ENCODE measurements around the gene OR6B2.

The OR6B2 gene

GRCh38 chr2:240070907-240071306 lies 40.7 kb upstream of the OR6B2 start:
- Histone ChIP-seq H3K79me2 (ENCODE audit: low read length) (no peaks in the 10 kb centered on the region), H3K9me3 (ENCODE audit: insufficient read depth, low read length) (no peaks in the 10 kb centered on the region), H3K27ac (ENCODE audit: low read length) (no peak overlapping the region), H2AFZ (ENCODE audit: low read depth, low read length) (no peak overlapping the region), H3K36me3 (replicated peaks; ENCODE audit: low read depth, low read length) (no peaks in the 10 kb centered on the region), H3K4me3 (ENCODE audit: low read length) (no peak overlapping the region), H3K27me3 (ENCODE audit: low read depth, low read length) (no peaks in the 10 kb centered on the region), H3K9ac (ENCODE audit: low read length) (no peak overlapping the region), H3K4me2 (ENCODE audit: low read length) (no peak overlapping the region), H4K20me1 (ENCODE audit: insufficient read depth, low read length) (no peaks in the 10 kb centered on the region), H3K4me1 (ENCODE audit: low read length) (no peaks in the 10 kb centered on the region)
- no peak for TF ChIP-seq EZH2phosphoT487 (IDR thresholded peaks at IDR 0.05; ENCODE audit: low read depth)
- TF ChIP-seq, protein P1, sequence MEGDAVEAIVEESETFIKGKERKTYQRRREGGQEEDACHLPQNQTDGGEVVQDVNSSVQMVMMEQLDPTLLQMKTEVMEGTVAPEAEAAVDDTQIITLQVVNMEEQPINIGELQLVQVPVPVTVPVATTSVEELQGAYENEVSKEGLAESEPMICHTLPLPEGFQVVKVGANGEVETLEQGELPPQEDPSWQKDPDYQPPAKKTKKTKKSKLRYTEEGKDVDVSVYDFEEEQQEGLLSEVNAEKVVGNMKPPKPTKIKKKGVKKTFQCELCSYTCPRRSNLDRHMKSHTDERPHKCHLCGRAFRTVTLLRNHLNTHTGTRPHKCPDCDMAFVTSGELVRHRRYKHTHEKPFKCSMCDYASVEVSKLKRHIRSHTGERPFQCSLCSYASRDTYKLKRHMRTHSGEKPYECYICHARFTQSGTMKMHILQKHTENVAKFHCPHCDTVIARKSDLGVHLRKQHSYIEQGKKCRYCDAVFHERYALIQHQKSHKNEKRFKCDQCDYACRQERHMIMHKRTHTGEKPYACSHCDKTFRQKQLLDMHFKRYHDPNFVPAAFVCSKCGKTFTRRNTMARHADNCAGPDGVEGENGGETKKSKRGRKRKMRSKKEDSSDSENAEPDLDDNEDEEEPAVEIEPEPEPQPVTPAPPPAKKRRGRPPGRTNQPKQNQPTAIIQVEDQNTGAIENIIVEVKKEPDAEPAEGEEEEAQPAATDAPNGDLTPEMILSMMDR (IDR thresholded peaks at IDR 0.05; ENCODE audit: low read depth, low read length), result no peak

DNA sequence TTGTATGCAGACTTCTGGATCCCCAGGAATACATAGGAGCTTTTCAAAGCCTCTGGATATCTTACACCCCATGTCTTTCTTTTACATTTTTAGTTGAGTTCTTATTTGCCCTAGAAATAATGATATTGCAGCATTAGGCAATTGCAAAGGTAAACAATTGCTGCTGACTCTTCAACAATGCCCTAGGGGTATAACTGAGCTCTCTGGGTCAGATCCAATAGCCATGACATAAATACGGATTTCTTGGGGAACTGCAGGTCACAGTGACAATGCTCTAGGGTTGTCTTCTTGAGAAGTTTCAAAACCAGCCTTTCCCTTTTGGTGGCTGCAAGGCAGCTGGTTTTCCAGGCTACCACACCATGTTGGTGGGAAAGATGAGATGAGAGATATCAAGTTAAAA lies 39.6 kb upstream of the OR6B2 start:
- no peaks in the 10 kb centered on the region for H3K4me1 ChIP-seq (ENCODE audit: low read length)
- H3K79me2 ChIP-seq (ENCODE audit: low read length), result no peaks in the 10 kb centered on the region
- no peaks in the 10 kb centered on the region for H3K27me3 ChIP-seq (ENCODE audit: low read depth, low read length)
- H4K20me1 ChIP-seq (ENCODE audit: insufficient read depth, low read length), result no peaks in the 10 kb centered on the region
- no peak for TF ChIP-seq EZH2phosphoT487 (IDR thresholded peaks at IDR 0.05; ENCODE audit: low read depth)
- TF ChIP-seq, protein P1 (IDR thresholded peaks at IDR 0.05; ENCODE audit: low read depth, low read length), result no peak
- no peaks in the 10 kb centered on the region for H3K9me3 ChIP-seq (ENCODE audit: insufficient read depth, low read length)
- no peaks in the 10 kb centered on the region for H3K36me3 ChIP-seq (replicated peaks; ENCODE audit: low read depth, low read length)
- no peak overlapping the region for H2AFZ ChIP-seq (ENCODE audit: low read depth, low read length)
- H3K9ac ChIP-seq (ENCODE audit: low read length), result no peak overlapping the region
- no peak overlapping the region for H3K4me2 ChIP-seq (ENCODE audit: low read length)
- no peak overlapping the region for H3K27ac ChIP-seq (ENCODE audit: low read length)
- H3K4me3 ChIP-seq (ENCODE audit: low read length), result no peak overlapping the region

GRCh38 chr2:240068193-240068592 lies 38.0 kb upstream of the OR6B2 start:
- H3K27me3 ChIP-seq (ENCODE audit: low read depth, low read length), result peaks cover 7% of the 10 kb centered on the region; the same call in 1 of the 2 replicates
- H3K4me1 ChIP-seq (ENCODE audit: low read length), result no peaks in the 10 kb centered on the region
- H2AFZ ChIP-seq (ENCODE audit: low read depth, low read length), result no peak overlapping the region
- no peaks in the 10 kb centered on the region for H3K9me3 ChIP-seq (ENCODE audit: insufficient read depth, low read length)
- no peaks in the 10 kb centered on the region for H4K20me1 ChIP-seq (ENCODE audit: insufficient read depth, low read length)
- H3K4me3 ChIP-seq (ENCODE audit: low read length), result no peak overlapping the region
- TF ChIP-seq EZH2phosphoT487 (IDR thresholded peaks at IDR 0.05; ENCODE audit: low read depth), result no peak
- no peak overlapping the region for H3K27ac ChIP-seq (ENCODE audit: low read length)
- H3K4me2 ChIP-seq (ENCODE audit: low read length), result no peak overlapping the region
- H3K36me3 ChIP-seq (replicated peaks; ENCODE audit: low read depth, low read length), result no peaks in the 10 kb centered on the region
- H3K79me2 ChIP-seq (ENCODE audit: low read length), result no peaks in the 10 kb centered on the region
- H3K9ac ChIP-seq (ENCODE audit: low read length), result no peak overlapping the region

- H3K27ac ChIP-seq (ENCODE audit: low read length), result no peak overlapping the region
- no peaks in the 10 kb centered on the region for H3K79me2 ChIP-seq (ENCODE audit: low read length)
- no peaks in the 10 kb centered on the region for H3K9me3 ChIP-seq (ENCODE audit: insufficient read depth, low read length)
- no peaks in the 10 kb centered on the region for H3K36me3 ChIP-seq (replicated peaks; ENCODE audit: low read depth, low read length)
- no peak overlapping the region for H2AFZ ChIP-seq (ENCODE audit: low read depth, low read length)
- H3K9ac ChIP-seq (ENCODE audit: low read length), result no peak overlapping the region
- H3K27me3 ChIP-seq (ENCODE audit: low read depth, low read length), result peaks cover 7% of the 10 kb centered on the region; the same call in 1 of the 2 replicates
- H4K20me1 ChIP-seq (ENCODE audit: insufficient read depth, low read length), result no peaks in the 10 kb centered on the region
- H3K4me2 ChIP-seq (ENCODE audit: low read length), result no peak overlapping the region
- TF ChIP-seq EZH2phosphoT487 (IDR thresholded peaks at IDR 0.05; ENCODE audit: low read depth), result no peak
- TF ChIP-seq, protein P1 (IDR thresholded peaks at IDR 0.05; ENCODE audit: low read depth, low read length), result no peak
- no peaks in the 10 kb centered on the region for H3K4me1 ChIP-seq (ENCODE audit: low read length)
- H3K4me3 ChIP-seq (ENCODE audit: low read length), result no peak overlapping the region
Measured at GRCh38 chr2:240066489-240066888, 36.3 kb upstream of the OR6B2 start.

DNA sequence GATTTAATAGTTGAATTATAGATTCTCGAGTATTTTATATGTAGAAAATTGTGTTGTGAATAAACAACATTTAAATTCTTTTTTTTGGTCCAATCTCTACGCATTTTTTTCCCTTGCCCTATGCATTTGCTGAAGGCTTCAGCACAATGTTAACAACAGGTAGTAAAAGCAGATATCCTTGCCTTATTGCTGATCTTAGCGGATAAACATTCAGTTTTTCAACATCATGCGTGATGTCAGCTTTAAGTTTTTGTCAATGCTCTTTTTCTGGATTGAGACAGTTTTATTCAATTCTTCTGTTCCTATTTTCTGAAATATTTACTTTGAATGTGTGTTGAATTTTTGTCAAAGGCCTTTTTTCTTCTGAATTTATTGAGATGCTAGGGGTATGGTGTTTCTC lies 34.7 kb upstream of the OR6B2 start:
- peaks cover 7% of the 10 kb centered on the region; the same call in 1 of the 2 replicates for H3K27me3 ChIP-seq (ENCODE audit: low read depth, low read length)
- no peak for TF ChIP-seq EZH2phosphoT487 (IDR thresholded peaks at IDR 0.05; ENCODE audit: low read depth)
- TF ChIP-seq, protein P1 (IDR thresholded peaks at IDR 0.05; ENCODE audit: low read depth, low read length), result no peak
- H3K79me2 ChIP-seq (ENCODE audit: low read length), result no peaks in the 10 kb centered on the region
- no peak overlapping the region for H3K27ac ChIP-seq (ENCODE audit: low read length)
- H3K4me2 ChIP-seq (ENCODE audit: low read length), result no peak overlapping the region
- no peaks in the 10 kb centered on the region for H3K4me1 ChIP-seq (ENCODE audit: low read length)
- no peak overlapping the region for H3K4me3 ChIP-seq (ENCODE audit: low read length)
- H4K20me1 ChIP-seq (ENCODE audit: insufficient read depth, low read length), result no peaks in the 10 kb centered on the region
- no peak overlapping the region for H3K9ac ChIP-seq (ENCODE audit: low read length)
- H3K9me3 ChIP-seq (ENCODE audit: insufficient read depth, low read length), result no peaks in the 10 kb centered on the region
- H2AFZ ChIP-seq (ENCODE audit: low read depth, low read length), result no peak overlapping the region
- H3K36me3 ChIP-seq (replicated peaks; ENCODE audit: low read depth, low read length), result no peaks in the 10 kb centered on the region

All from OCI-LY3 (cell line).